HEK293 (cell line): Measurements from ENCODE around the gene GREM1.

Experiments
- EGR2 ChIP-seq: fragments of 450-650 bp; formaldehyde crosslinking; IDR thresholded peaks from 2 replicates; pipeline ENCODE4 v1.5.1; 2016; ENCODE audit warnings: low read depth, missing biosample characterization, missing genetic modification characterization
- TCF7L2 ChIP-seq: IDR thresholded peaks from 2 replicates; pipeline ENCODE4 v1.6.1; 2011; ENCODE audit warnings: low read depth, mild to moderate bottlenecking, inconsistent platforms, low read length, moderate library complexity, borderline replicate concordance
- ZBTB7A ChIP-seq: fragments of 450-650 bp; formaldehyde crosslinking; IDR thresholded peaks from 2 replicates; pipeline ENCODE4 v1.5.1; 2016; ENCODE audit warnings: low read depth, missing biosample characterization, missing genetic modification characterization
- ZFP37 ChIP-seq: fragments of 450-650 bp; formaldehyde crosslinking; IDR thresholded peaks from 2 replicates; pipeline ENCODE4 v1.5.1; 2016; ENCODE audit warnings: missing biosample characterization, missing genetic modification characterization
- ZNF239 ChIP-seq: fragments of 450-650 bp; formaldehyde crosslinking; IDR thresholded peaks from 2 replicates; pipeline ENCODE4 v1.5.1; 2016; ENCODE audit warnings: missing biosample characterization, missing genetic modification characterization
- ZNF274 ChIP-seq, 2 experiments: fragments of 200-500 bp in 1 of 2; fragments of 450-650 bp in 1 of 2; sonication (Bioruptor generic) in 1 of 2; formaldehyde crosslinking in 1 of 2; IDR thresholded peaks; 2 replicates each; pipeline versions ENCODE4 v1.5.1 to v1.6.1; 2014 to 2016; ENCODE audit warnings: borderline replicate concordance in 1 of 2, inconsistent platforms in 1 of 2, low read length in 1 of 2, missing biosample characterization in 1 of 2, missing genetic modification characterization in 1 of 2
- ZNF830 ChIP-seq: fragments of 450-650 bp; IDR thresholded peaks from 2 replicates; pipeline ENCODE4 v1.5.0; 2018; ENCODE audit warnings: missing biosample characterization, missing genetic modification characterization, low read depth, mild to moderate bottlenecking, moderate library complexity
- TF ChIP-seq, protein P1 (sequence below): fragments of 450-650 bp; formaldehyde crosslinking; IDR thresholded peaks from 2 replicates; pipeline ENCODE4 v1.5.1; 2016; ENCODE audit warnings: missing biosample characterization, missing genetic modification characterization
- TF ChIP-seq, protein P2 (sequence below): fragments of 450-650 bp; formaldehyde crosslinking; conservative IDR thresholded peaks from 2 replicates; pipeline ENCODE4 v1.5.1; 2016; ENCODE audit warnings: low read depth, missing biosample characterization, missing genetic modification characterization
- TF ChIP-seq, protein P3 (sequence below): fragments of 450-650 bp; formaldehyde crosslinking; IDR thresholded peaks from 2 replicates; pipeline ENCODE4 v1.5.1; 2016; ENCODE audit warnings: missing biosample characterization, missing genetic modification characterization

DNA sequence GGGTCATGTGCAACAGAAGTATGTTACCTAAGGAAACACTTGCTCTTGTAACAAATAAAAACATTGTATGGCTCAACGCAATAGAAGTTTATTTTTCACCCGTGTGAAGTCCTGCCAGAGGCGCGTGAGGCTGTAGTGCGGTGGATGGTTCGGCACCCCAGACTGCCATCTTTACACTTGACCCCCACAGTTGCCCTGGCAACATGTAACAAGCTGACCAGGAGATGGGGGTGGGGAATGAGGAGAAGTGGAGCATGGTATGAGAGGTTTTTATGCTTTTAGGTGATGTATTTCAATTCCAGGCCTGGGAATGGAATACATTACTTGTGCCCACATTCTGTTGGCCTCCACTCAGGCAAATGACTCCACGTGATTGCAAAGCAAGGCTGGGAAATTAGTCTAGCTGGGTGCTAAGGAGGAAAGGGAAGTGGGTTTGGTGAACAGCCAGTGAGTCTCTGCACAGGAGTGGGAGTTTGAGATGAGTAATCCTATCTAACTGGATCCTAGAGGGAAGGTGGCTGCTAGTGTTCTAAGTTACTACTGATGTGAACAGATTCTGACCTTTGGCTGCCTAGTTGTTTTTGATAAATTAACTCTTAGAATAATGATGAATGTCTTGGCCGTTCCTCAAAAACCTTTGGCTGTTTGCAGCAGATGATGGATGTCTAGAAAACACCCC is 33.8 kb upstream of the GREM1 start:
- TF ChIP-seq ZNF239 (tag by site-specific recombination) (no peak), EGR2 (tag by site-specific recombination) (no peak), TCF7L2 (no peak), ZNF830 (tag by site-specific recombination) (no peak), ZBTB7A (tag by site-specific recombination) (no peak), ZFP37 (no peak), ZNF274 (IDR thresholded peaks at IDR 0.05; ENCODE audit: low read length) (no peak), ZNF274 (tag by site-specific recombination; IDR thresholded peaks at IDR 0.05; ENCODE audit: borderline replicate concordance) (no peak)
- TF ChIP-seq, protein P1, sequence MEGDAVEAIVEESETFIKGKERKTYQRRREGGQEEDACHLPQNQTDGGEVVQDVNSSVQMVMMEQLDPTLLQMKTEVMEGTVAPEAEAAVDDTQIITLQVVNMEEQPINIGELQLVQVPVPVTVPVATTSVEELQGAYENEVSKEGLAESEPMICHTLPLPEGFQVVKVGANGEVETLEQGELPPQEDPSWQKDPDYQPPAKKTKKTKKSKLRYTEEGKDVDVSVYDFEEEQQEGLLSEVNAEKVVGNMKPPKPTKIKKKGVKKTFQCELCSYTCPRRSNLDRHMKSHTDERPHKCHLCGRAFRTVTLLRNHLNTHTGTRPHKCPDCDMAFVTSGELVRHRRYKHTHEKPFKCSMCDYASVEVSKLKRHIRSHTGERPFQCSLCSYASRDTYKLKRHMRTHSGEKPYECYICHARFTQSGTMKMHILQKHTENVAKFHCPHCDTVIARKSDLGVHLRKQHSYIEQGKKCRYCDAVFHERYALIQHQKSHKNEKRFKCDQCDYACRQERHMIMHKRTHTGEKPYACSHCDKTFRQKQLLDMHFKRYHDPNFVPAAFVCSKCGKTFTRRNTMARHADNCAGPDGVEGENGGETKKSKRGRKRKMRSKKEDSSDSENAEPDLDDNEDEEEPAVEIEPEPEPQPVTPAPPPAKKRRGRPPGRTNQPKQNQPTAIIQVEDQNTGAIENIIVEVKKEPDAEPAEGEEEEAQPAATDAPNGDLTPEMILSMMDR (tag by site-specific recombination), result no peak
- TF ChIP-seq, protein P2, sequence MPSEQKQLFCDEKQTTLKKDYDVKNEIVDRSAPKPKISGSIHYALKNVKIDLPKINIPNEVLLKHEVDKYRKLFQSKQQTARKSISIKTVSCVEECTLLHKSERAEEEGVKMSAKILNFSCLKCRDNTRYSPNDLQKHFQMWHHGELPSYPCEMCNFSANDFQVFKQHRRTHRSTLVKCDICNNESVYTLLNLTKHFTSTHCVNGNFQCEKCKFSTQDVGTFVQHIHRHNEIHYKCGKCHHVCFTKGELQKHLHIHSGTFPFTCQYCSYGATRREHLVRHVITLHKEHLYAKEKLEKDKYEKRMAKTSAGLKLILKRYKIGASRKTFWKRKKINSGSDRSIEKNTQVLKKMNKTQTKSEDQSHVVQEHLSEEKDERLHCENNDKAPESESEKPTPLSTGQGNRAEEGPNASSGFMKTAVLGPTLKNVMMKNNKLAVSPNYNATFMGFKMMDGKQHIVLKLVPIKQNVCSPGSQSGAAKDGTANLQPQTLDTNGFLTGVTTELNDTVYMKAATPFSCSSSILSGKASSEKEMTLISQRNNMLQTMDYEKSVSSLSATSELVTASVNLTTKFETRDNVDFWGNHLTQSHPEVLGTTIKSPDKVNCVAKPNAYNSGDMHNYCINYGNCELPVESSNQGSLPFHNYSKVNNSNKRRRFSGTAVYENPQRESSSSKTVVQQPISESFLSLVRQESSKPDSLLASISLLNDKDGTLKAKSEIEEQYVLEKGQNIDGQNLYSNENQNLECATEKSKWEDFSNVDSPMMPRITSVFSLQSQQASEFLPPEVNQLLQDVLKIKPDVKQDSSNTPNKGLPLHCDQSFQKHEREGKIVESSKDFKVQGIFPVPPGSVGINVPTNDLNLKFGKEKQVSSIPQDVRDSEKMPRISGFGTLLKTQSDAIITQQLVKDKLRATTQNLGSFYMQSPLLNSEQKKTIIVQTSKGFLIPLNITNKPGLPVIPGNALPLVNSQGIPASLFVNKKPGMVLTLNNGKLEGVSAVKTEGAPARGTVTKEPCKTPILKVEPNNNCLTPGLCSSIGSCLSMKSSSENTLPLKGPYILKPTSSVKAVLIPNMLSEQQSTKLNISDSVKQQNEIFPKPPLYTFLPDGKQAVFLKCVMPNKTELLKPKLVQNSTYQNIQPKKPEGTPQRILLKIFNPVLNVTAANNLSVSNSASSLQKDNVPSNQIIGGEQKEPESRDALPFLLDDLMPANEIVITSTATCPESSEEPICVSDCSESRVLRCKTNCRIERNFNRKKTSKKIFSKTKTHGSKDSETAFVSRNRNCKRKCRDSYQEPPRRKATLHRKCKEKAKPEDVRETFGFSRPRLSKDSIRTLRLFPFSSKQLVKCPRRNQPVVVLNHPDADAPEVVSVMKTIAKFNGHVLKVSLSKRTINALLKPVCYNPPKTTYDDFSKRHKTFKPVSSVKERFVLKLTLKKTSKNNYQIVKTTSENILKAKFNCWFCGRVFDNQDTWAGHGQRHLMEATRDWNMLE (tag by site-specific recombination), result no peak
- TF ChIP-seq, protein P3, sequence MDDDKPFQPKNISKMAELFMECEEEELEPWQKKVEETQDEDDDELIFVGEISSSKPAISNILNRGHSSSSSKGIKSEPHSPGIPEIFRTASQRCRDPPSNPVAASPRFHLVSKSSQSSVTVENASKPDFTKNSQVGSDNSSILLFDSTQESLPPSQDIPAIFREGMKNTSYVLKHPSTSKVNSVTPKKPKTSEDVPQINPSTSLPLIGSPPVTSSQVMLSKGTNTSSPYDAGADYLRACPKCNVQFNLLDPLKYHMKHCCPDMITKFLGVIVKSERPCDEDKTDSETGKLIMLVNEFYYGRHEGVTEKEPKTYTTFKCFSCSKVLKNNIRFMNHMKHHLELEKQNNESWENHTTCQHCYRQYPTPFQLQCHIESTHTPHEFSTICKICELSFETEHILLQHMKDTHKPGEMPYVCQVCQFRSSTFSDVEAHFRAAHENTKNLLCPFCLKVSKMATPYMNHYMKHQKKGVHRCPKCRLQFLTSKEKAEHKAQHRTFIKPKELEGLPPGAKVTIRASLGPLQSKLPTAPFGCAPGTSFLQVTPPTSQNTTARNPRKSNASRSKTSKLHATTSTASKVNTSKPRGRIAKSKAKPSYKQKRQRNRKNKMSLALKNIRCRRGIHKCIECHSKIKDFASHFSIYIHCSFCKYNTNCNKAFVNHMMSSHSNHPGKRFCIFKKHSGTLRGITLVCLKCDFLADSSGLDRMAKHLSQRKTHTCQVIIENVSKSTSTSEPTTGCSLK, result no peak
